Measurements from ENCODE around the gene PKNOX2. TPM values are rescaled to one million over a fixed set of nuclear protein-coding genes. Genes with fewer than 3 reads are reported as not detected.

The PKNOX2 gene
- total RNA-seq, 1 donor from 2014 or later, result 17.8 TPM

DNA sequence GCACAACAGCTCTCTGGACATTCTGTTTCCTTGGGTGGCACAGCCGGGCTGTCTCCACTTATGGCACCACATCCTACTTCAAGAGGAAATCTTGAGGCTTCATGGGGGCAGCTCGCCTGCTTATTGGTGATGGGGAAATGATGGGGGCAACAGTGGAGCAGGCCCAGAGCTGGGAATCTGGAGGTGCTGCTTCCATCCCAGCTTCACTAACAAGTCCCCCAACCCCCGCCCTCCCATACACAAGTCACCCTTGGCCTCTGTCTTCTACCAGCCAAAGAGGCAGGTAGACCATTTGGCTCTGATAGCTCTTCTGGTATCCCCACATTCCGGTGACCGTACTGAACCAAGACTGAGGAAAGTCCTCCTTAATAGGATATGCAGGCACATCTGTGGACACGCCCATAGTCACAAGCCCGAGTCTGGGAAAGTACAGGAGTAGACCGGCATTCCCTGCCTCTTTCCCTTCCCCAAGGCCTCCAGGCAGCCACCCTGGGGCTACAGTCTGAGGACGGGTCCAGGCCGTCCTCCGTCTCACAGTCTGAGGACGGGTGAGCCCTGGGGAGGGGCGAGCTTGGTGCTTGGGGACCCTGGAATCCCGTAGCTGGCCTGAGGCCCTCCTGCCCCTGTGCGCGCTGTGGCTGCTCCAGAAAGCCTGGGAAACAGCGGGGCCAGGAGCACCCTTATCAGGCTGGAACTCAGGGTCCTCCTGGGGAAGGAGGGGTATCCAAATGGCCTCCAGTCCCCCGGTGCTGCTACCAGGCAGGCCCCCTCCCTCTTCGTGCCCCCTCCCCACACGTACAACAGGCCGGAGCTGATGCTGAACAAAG is 185.9 kb downstream of the PKNOX2 start:
- no peak for TF ChIP-seq CTCF (IDR thresholded peaks at IDR 0.05)
- intact Hi-C loops (cut with DNase I), result no loop called here
- Histone ChIP-seq H3K27ac (no peak overlapping the region), H3K36me3 (no peaks in the 10 kb centered on the region), H3K9me3 (no peaks in the 10 kb centered on the region), H3K27me3 (no peaks in the 10 kb centered on the region), H3K4me1 (peaks cover 6% of the 10 kb centered on the region), H3K4me3 (no peak overlapping the region)
- ATAC-seq (no peak), DNase-seq (no peak)

DNA sequence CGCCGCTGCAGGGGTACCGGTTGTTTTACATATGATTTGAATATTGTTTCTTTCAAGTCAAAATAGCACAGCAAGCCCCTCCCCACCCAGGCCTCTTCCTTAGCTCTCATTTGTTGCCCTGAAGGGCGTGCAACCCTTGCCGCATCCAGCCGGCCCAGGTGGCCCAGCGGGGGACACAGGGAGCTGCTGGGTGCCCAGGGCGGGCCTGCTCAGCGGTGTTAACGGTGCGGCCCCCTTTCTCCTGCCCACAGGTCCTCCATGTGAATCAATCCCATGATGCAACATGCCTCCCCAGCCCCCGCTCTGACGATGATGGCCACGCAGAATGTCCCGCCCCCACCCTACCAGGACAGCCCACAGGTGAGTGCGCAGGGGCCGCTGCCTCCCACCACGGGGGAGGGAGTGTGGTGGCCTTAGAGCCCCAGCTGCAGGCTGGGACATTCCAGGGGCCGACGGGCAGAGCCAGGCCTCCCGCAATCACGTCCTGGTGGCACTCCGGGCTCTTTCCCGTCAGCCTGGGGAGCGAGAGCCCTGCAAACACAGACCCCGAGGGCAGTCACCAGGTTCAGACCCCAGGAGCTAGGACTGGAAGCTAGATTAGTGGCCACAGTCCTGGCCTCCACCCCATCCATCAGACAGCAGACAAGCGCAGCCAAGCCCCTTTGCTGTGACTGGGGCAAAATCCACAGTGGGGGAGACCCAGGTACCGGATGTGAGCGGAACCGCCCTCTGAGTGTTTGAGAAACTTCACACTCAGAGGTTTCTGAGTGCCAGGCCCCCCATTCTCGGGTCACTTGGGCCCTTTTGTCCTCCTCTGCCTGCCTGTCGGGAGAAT is 186.7 kb downstream of the PKNOX2 start:
- no peak for TF ChIP-seq CTCF (IDR thresholded peaks at IDR 0.05)
- ATAC-seq (no peak), DNase-seq (no peak)
- no peaks in the 10 kb centered on the region for H3K9me3 ChIP-seq
- H3K36me3 ChIP-seq, result no peaks in the 10 kb centered on the region
- H3K4me3 ChIP-seq, result no peak overlapping the region
- no peaks in the 10 kb centered on the region for H3K27me3 ChIP-seq
- intact Hi-C loops (cut with DNase I), result no loop called here
- peaks cover 4% of the 10 kb centered on the region for H3K4me1 ChIP-seq
- H3K27ac ChIP-seq, result no peak overlapping the region

DNA sequence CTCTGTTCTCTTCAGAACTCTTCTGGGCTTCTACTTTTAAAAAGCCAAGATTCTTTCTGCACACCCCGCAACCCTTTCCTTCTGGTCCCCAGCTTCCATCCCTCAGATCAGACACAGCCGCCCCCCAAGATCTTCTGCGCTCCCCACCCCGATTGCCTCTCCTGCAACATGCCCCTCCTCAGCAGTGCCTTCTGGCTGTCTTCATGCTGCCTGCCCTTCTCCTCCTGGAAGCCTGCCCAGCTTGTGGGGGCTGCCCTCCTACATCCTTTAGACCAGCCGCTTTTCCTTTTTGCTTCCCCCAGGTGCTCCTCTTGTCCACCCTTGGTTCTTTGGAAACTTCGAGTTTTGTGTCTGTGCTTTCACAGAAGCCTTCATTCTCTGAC is 187.3 kb downstream of the PKNOX2 start:
- H3K4me3 ChIP-seq, result no peak overlapping the region
- no peaks in the 10 kb centered on the region for H3K27me3 ChIP-seq
- no peak overlapping the region for H3K27ac ChIP-seq
- no peaks in the 10 kb centered on the region for H3K36me3 ChIP-seq
- H3K4me1 ChIP-seq, result peaks cover 4% of the 10 kb centered on the region
- TF ChIP-seq CTCF (IDR thresholded peaks at IDR 0.05), result no peak
- no peak for ATAC-seq
- H3K9me3 ChIP-seq, result no peaks in the 10 kb centered on the region
- intact Hi-C loops (cut with DNase I), result no loop called here
- DNase-seq, result no peak

DNA sequence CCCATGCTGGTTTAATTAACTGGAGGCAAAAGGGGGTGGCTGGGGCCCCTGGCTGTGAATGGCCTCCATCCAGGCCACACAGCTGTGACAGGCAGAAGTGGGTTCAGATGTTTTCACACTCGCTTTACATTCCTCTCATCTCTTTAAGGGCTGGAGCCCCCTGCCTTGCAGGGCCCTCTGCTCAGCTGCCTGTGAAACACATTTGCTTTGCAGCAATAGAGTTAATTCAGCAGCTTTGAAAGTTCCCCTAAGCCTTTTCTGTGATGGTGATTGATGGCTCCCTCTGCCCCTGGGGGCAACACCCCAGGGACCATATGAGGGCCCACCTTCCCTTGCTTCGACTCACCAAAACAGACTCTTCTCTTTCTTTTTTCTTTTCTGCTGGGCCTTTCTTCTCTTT is 192.2 kb downstream of the PKNOX2 start:
- Histone ChIP-seq H3K27ac (no peak overlapping the region), H3K9me3 (no peaks in the 10 kb centered on the region), H3K4me1 (no peaks in the 10 kb centered on the region), H3K36me3 (no peaks in the 10 kb centered on the region), H3K27me3 (peaks cover 4% of the 10 kb centered on the region), H3K4me3 (no peak overlapping the region)
- intact Hi-C loops (cut with DNase I), result no loop called here
- ATAC-seq (no peak), DNase-seq (no peak)
- no peak for TF ChIP-seq CTCF (IDR thresholded peaks at IDR 0.05)

- no peak for DNase-seq
- H3K9me3 ChIP-seq, result no peaks in the 10 kb centered on the region
- peaks cover 5% of the 10 kb centered on the region for H3K27me3 ChIP-seq
- H3K4me3 ChIP-seq, result no peak overlapping the region
- no peak for TF ChIP-seq CTCF (IDR thresholded peaks at IDR 0.05)
- no peak for ATAC-seq
- H3K36me3 ChIP-seq, result no peaks in the 10 kb centered on the region
- intact Hi-C loops (cut with DNase I), result no loop called here
- H3K27ac ChIP-seq, result no peak overlapping the region
- no peaks in the 10 kb centered on the region for H3K4me1 ChIP-seq
Measured at GRCh38 chr11:125357551-125357950, 193.0 kb downstream of the PKNOX2 start.

Data from upper lobe of right lung (tissue), 1 donor.